Stomach (tissue), 4 donors: ENCODE measurements around the gene CST1.
"Not testable (repeated sequence)": the region's sequence is repeated elsewhere in the genome, so short reads cannot be mapped to it uniquely, and the experiment has no call there.

Source experiments
- CTCF ChIP-seq, 7 experiments: fragments of 450-650 bp in 4 of 7; fragments of 200-600 bp in 3 of 7; sonication (generic) in 3 of 7; IDR thresholded peaks; one replicate each; pipeline ENCODE4 v1.5.1; 2016 to 2019; ENCODE audit warnings: antibody characterized with exemption in 7 of 7, control low read depth in 2 of 7, mild to moderate bottlenecking in 1 of 7
- EP300 ChIP-seq: sonication (generic); formaldehyde crosslinking; IDR thresholded peaks from one replicate; pipeline ENCODE4 v1.6.1; 2017; ENCODE audit warnings: antibody characterized with exemption
- POLR2A ChIP-seq, 4 donors: fragments of 450-650 bp; IDR thresholded peaks; one replicate each; pipeline ENCODE4 v1.6.1; 2016; ENCODE audit warnings: antibody characterized with exemption in 4 of 4, control low read depth in 2 of 4, mild to moderate bottlenecking in 1 of 4, moderate library complexity in 1 of 4
- POLR2AphosphoS5 ChIP-seq, 3 donors: sonication (generic); formaldehyde crosslinking; IDR thresholded peaks; one replicate each; pipeline ENCODE4 v1.6.1; 2016; ENCODE audit warnings: antibody characterized with exemption in 3 of 3

DNA sequence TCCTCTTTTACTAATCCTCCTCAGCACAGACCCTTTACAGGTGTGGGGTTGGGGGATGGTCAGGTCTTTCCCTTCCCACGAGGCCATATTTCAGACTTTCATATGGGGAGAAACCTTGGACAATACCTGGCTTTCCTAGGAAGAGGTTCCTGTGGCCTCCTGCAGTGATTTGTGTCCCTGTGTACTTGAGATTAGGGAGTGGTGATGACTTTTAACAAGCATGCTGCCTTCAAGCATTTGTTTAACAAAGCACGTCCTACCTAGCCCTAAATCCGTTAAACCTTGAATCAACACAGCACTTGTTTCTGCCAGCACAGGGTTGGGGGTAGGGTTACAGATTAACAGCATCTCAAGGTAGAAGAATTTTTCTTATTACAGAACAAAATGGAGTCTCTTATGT, 6.1 kb upstream of the CST1 start:
- not testable (repeated sequence) for TF ChIP-seq CTCF (IDR thresholded peaks at IDR 0.05); POLR2AphosphoS5 (IDR thresholded peaks at IDR 0.05); EP300; POLR2A (IDR thresholded peaks at IDR 0.05)
